ENCODE measurements around the gene PTPN9.

Gene PTPN9

GRCh38 chr15:75578948-75579920, at the start of gene PTPN9:
PTPN9 (minus strand) TSS chr15:75579315; CDS start chr15:75578776, 539 bp downstream.
- peak; percentile 45 for DNase-seq (ENCODE audit: extremely low read depth, low read depth)
- TF ChIP-seq, protein P1, sequence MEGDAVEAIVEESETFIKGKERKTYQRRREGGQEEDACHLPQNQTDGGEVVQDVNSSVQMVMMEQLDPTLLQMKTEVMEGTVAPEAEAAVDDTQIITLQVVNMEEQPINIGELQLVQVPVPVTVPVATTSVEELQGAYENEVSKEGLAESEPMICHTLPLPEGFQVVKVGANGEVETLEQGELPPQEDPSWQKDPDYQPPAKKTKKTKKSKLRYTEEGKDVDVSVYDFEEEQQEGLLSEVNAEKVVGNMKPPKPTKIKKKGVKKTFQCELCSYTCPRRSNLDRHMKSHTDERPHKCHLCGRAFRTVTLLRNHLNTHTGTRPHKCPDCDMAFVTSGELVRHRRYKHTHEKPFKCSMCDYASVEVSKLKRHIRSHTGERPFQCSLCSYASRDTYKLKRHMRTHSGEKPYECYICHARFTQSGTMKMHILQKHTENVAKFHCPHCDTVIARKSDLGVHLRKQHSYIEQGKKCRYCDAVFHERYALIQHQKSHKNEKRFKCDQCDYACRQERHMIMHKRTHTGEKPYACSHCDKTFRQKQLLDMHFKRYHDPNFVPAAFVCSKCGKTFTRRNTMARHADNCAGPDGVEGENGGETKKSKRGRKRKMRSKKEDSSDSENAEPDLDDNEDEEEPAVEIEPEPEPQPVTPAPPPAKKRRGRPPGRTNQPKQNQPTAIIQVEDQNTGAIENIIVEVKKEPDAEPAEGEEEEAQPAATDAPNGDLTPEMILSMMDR (IDR thresholded peaks at IDR 0.05; ENCODE audit: low read depth, low read length) = peak; percentile 29

- TF ChIP-seq, protein P1 (IDR thresholded peaks at IDR 0.05; ENCODE audit: low read depth, low read length) = no peak
- DNase-seq (ENCODE audit: extremely low read depth, low read depth) = peak; percentile 81
These were observed 46.6 kb upstream of the PTPN9 start, which contains the start of gene SNUPN for GRCh38 chr15:75625542-75626347. SNUPN (minus strand) TSS chr15:75625725; CDS start chr15:75621051, 4,674 bp downstream.

- TF ChIP-seq, protein P1 (IDR thresholded peaks at IDR 0.05; ENCODE audit: low read depth, low read length) = no peak
- no peak for DNase-seq (ENCODE audit: extremely low read depth, low read depth)
These were observed 43.4 kb upstream of the PTPN9 start for GRCh38 chr15:75622505-75622904.

GRCh38 chr15:75620841-75621391, 41.8 kb upstream of the PTPN9 start:
- TF ChIP-seq, protein P1 (IDR thresholded peaks at IDR 0.05; ENCODE audit: low read depth, low read length) = peak; percentile 48
- peak; percentile 86 for DNase-seq (ENCODE audit: extremely low read depth, low read depth)

DNA sequence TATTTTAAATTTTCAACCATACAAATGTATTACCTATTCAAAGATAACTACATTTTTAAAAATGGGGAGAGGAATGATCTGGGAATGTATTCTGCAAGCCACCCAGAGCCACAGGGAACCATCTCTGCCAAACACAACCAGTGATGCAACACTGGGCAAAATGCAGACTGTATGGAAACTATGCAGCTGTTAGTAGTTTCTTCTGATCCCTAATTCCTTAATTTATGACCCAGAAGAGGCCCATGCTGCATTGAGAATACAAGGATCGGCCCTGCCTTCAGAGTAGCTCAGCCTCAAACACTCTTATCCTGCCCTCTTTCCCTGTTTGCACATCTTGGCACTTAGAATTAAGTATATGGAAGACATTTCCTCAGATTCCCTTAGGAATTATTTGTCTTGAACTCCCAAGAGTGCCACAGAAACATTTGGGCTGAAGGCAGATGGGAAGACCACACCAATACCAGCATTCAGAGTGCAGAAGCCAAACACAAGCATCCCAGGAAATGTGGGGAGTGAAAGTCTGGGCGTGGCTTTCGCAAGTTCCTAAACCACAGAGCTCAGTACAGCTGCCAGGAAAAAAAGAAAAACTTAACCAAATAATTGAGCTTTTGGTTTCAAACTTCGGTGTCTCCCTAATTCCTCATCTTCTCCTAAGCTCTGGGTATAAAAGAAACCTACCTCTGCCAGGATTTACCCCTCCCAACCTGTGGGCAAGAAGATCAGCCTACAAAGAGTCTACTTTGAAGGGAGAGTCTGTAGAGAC, 41.1 kb upstream of the PTPN9 start:
- no peak for DNase-seq (ENCODE audit: extremely low read depth, low read depth)
- TF ChIP-seq, protein P1 (IDR thresholded peaks at IDR 0.05; ENCODE audit: low read depth, low read length) = no peak

- no peak for DNase-seq (ENCODE audit: extremely low read depth, low read depth)
- TF ChIP-seq, protein P1 (IDR thresholded peaks at IDR 0.05; ENCODE audit: low read depth, low read length) = no peak
These were observed 37.7 kb upstream of the PTPN9 start for GRCh38 chr15:75616766-75617165.

Data from AG09319 (cell line).